A204.1 (cell line): Measurements from ENCODE around the gene BCL2L1.
"Not testable (repeated sequence)": the region's sequence is repeated elsewhere in the genome, so short reads cannot be mapped to it uniquely, and the experiment has no call there.

Experiments
- FAIRE-seq: peaks from 2 replicates; lab custom pipeline; 2012; peaks lifted over from hg19 to GRCh38; lab: Jason Lieb, UNC

Gene BCL2L1

DNA sequence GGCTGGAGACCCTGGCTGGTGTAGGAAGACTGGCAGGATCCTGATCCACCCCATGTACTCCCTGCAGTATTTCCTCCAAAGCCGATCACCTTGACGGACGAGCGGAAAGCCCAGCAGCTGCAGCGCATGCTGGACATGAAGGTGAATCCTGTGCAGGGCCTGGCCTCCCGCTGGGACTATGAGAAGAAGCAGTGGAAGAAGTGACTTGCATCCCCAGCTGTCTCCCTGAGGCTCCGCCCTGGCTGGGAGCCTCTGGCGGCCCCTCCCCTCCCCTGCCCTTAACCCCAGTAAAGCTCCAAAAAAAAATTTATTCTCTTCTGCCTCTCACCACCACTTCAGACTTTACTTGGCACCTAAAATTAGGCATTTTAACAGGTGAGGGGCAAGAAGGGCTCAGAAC, 78.0 kb downstream of the BCL2L1 start:
- FAIRE-seq, result no peak

DNA sequence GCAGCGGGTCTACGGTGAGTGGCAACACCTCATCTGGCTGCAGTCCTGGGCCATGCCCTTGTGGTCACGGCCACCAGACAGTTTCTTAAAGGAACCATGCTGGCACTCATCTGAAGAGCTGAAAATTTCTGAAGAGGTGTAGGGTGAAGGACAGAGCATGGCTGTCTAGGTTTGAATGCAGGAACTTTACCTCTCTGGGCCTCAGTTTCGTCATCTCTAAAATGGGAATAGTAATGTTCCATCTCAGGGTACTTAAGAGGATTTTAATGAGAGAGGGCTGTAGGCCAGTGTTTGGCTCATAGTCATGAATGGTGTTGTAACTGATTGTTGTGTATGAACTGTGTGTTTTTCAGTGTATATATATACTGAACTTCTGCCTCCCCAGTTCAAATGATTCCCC, 79.1 kb downstream of the BCL2L1 start:
- no peak for FAIRE-seq

DNA sequence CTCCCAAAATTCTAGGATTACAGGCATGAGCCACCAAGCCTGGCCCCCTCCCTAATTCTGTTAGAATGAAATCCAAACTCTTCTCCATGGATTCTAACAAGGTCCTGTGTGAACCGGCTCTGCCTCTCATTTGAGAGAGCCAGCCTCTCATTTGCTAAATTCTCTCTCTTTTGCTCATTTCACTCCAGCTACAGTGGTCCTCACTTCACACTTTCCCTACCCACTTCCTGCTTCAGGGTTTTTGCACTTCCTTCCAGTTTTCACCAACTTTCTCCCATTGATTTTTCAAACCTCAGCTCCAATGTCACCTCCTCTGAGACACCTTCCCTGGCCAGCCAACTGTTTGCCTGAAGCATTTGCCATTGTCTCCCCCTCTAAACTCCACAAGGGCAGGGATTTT, 79.8 kb downstream of the BCL2L1 start:
- FAIRE-seq, result no peak

GRCh38 chr20:31641391-31641790, 81.3 kb downstream of the BCL2L1 start:
- FAIRE-seq, result no peak

DNA sequence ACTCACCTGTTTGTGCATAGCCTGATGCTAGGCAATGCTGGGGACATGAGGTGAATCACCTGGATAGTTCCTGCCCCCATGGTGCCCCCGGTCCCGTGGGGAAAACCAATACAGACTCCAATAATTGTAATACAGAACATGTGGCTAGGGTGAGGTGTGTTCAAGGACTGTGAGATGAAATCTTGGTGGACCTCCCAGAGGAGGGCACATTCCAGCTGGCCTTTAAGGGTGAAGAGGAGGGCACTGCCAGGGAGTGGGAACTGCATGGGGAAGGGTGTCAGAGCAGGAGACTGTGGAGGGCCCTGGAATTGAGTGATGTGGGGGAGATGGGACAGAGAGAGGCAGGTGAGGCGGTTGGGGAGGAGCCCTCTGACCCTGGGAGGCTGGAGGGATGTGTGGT, 82.4 kb downstream of the BCL2L1 start:
- FAIRE-seq, result no peak

GRCh38 chr20:31638816-31639215, 83.9 kb downstream of the BCL2L1 start:
- FAIRE-seq, result no peak

DNA sequence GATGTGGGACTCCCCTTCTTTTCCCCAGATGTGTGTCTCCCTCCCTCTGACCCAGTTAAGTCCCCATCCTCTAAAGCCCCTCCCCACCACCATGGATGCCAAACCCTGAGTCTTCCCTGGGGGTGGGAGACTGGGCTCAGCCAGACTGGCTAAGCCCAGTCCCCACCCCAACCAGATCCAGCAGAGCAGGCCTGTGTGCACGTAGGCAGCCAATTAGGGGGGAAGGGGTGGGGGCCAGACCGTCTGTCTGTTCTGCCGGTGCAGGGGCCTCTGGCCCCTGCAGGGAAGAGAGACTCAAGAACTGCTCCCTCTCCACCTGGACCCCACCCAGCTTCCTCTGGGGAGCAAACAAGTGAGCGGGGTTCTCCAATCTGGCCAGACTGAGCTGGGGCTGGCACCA, 84.4 kb downstream of the BCL2L1 start:
- no peak for FAIRE-seq

GRCh38 chr20:31637660-31638059, 85.0 kb downstream of the BCL2L1 start, which contains the start of gene COX4I2:
Gene COX4I2, plus strand, starts transcription at chr20:31637912. Its CDS starts 1,106 bp downstream, at chr20:31639018.
- FAIRE-seq, result no peak

GRCh38 chr20:31633339-31633914, 89.2 kb downstream of the BCL2L1 start:
- no peak for FAIRE-seq

DNA sequence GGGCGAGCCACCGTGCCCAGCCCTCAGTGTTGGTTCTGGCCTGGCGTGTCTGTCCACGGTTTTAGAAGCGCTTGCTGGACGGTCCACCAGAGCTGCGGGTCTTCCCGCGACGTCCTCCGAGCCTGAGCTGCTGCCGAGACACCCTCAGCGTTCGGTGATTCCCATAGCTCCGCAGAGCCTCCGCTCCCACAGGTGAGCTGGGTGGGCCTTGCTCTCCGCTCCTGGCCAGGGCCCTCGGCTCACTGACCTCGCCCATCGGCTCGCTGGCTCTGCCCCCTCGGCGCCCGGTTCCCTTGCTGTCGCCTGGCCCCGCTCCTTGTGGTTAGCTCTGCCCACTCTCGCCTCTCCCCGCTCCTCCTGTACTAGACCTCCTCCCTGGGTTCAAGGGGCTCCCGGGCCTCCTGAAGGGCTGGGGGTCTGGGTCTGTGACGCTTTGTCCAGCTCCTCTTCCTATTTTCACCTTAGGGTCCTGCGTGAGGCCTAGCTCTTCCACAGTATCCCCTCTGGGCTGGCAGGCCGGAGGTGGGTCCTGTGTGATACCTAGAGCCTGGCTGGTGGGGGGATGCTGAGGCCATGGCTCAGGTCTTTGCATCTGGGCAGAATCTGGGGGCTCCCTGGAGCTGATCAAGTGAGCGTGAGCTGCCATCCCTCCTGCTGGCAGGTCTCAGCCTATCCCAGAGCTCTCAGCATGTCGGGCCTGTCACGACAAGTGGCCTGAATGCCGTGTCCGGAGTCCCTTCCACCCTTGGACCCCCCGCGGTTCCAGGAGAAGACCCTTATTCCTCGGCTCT, 89.9 kb downstream of the BCL2L1 start:
- FAIRE-seq, result no peak

GRCh38 chr20:31630187-31630790, 92.4 kb downstream of the BCL2L1 start:
- no peak for FAIRE-seq

DNA sequence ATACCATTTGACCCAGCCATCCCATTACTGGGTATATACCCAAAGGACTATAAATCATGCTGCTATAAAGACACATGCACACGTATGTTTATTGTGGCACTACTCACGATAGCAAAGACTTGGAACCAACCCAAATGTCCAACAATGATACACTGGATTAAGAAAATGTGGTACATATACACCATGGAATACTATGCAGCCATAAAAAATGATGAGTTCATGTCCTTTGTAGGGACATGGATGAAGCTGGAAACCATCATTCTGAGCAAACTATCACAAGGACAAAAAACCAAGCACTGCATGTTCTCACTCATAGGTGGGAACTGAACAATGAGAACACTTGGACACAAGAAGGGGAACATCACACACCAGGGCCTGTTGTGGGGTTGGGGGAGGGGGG, 94.6 kb downstream of the BCL2L1 start:
- FAIRE-seq, result not testable (repeated sequence)

DNA sequence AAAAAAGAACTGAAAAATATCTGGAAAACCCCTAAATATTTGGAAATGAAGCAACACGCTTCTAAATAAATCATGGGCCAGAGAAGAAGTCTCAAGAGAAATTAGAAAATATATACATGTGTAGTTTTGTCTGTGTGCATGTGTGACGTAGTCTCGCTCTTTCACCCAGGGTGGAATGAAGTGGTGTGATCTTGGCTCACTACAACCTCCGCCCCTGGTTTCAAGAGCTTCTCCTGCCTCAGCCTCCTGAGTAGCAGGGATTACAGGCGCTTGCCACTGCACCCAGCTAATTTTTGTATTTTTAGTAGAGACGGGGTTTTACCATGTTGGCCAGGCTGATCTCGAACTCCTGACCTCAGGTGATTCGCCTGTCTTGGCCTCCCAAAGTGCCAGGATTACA, 96.1 kb downstream of the BCL2L1 start:
- FAIRE-seq, result not testable (repeated sequence)

DNA sequence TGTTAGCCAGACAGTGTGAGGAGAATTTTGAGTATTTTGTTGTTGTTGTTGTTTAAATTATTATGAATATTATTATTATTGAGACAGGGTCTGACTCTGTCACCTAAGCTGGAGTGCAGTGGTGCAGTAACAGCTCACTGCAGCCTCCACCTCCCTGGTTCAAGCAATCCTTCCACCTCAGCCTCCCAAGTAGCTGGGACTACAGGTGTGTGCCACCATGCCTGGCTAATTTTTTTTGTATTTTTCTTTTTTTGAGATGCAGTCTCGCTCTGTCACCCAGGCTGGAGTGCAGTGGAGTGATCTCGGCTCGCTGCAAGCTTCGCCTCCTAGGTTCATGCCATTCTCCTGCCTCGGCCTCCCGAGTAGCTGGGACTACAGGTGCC, 99.6 kb downstream of the BCL2L1 start:
- FAIRE-seq, result not testable (repeated sequence)

DNA sequence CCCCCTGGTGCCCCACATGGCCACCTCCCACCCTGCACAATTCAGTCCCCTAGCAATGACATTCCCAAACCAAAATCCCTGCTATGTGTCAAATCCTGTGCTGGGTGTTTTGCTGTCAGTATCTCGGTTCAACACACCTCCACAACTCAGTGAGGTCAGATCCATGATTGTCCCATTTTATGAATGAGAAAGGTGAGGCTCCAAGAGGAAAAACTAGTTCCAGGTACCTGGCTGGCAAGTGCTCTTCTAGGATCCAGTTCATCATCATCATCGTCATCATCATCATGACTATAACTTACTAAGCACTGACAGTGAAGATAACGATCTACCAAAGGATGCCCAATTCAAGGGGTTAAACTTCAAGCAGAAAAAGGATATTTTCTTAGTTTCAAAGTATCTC, 102.4 kb downstream of the BCL2L1 start:
- FAIRE-seq, result no peak

DNA sequence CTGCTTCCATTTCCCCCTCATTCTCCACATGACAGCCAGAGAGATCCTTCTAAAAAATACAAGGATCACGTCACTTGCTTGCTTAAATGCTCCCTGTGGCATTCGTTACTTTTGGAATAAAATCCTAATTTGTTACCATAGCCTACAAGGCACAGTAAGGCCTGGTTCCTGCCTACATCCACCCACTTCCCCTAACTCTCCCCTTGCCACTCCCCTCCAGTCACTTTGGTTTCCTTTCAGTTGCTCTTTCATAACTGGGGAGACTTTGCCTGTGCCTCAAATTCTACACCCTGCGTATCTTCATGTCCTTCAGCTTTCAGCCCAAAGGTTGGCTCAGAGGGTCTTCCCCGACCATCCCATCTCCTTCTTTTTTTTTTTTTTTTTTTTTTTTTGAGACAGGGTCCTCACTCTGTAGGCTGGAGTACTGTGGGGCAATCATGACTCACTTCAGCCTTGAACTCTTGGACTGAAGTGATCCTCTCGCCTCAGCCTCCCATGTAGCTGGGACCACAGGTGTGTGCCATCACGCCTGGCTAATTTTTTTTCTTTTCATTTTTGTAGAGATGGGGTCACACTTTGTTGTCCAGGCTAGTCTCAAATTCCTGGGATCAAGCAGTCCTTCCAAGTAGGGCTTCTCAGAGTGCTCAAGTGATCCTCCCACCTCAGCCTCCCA, 105.1 kb downstream of the BCL2L1 start:
- no peak for FAIRE-seq

GRCh38 chr20:31615416-31615815, 107.3 kb downstream of the BCL2L1 start:
- no peak for FAIRE-seq
